Measurements from ENCODE around the gene KRT20.

KRT20 gene

DNA sequence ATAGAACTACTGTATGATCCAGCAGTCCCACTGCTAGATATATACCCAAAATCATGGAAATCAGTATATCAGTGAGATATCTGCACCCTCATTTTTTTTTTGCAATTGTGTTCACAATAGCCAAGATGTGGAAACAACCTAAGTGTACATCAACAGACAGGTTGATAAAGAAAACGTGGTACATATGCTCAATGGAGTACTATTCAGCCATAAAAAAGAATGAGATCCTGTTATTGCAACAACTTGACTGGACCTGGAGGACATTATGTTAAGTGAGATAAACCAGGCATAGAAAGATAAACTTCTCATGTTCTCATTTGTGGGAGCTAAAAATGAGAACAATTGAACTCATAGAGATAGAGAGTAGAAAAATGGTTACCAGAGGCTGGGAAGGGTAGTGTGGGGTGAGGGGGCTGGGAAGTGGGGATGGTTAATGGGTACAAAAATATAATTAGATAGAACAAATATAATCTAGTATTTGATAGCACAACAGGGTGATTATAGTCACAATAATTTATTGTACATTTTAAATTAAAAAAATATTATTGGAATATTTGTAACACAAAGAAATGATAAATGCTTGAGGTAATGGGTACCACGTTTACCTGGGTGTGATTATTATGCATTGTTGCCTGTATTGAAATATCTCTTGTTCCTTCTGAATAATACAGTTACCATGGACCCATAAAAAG lies 54.8 kb downstream of the KRT20 start:
- DNase-seq (ENCODE audit: low read depth), result no peak
- TF ChIP-seq CTCF (IDR thresholded peaks at IDR 0.05; ENCODE audit: low read depth, low read length, missing control alignments), result no peak
- no peak overlapping the region for H3K4me3 ChIP-seq (ENCODE audit: low read depth, low read length)

DNA sequence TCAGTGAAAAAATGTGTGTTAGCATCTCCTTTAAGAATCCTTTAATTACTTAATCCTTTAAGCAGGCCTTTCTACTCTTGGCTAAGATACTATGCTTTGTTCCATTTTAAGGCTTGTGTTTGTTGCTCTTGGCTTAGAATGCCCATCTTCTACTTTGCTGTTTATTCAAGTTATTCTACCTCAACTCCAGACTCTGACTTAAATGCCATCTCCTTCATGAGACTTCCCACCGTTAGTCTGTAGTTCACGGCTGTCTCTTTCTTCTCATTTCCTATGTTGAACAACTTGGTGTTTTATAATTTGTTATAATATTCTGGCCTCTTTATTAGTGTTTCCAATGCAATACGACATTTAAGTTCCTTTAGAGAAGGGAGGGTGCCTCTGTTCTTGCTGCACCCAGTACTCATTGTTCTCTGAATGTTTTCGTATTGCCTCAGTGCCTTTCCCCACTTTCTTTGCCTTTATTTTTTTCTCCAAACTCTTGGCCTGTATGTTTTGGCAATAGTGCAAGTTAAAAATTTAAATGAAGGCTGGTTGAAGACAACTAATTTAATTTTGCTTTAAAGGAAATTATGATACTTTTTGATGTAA lies 56.5 kb downstream of the KRT20 start:
- no peak for TF ChIP-seq CTCF (IDR thresholded peaks at IDR 0.05; ENCODE audit: low read depth, low read length, missing control alignments)
- no peak overlapping the region for H3K4me3 ChIP-seq (ENCODE audit: low read depth, low read length)
- DNase-seq (ENCODE audit: low read depth), result no peak

DNA sequence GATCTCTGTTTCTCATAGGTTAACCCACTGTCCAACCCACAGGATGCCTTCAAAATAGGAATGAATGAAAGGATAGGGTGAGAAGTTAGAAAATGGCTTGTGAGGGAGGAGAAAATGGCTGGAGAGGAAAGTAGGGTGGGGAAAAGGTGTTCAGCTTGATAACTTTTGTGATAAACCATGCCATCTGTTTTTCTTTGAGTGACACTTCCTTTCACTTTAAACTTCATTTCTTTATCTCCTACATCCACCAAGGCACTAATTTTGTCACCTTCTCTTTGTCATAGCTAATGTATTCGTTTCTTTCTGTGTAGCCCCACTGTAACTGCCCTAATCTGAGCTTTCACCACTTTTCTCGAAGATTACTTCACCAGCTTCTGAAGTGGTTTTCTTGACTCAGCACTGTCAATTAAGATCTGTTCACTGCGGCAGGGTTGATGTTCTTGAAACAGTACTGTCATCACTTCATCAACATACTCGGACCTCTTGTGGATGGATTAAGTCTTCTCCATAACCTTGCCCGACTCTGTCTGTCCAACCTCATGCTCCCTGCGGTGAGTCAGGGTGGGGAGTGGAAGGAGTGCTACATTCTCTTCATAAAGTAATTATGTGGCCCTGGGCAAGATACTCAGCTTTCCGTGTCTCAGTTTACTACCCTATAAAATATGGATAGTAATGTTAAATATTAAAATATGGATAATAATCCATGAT lies 57.1 kb downstream of the KRT20 start:
- no peak for DNase-seq (ENCODE audit: low read depth)
- H3K4me3 ChIP-seq (ENCODE audit: low read depth, low read length), result no peak overlapping the region
- TF ChIP-seq CTCF (IDR thresholded peaks at IDR 0.05; ENCODE audit: low read depth, low read length, missing control alignments), result no peak
